Suprapubic skin (tissue), 4 donors: ENCODE measurements around the gene PDIA6.

Experiments
- EP300 ChIP-seq: sonication (generic); formaldehyde crosslinking; IDR thresholded peaks from one replicate; pipeline ENCODE4 v1.6.1; 2017; ENCODE audit warnings: antibody characterized with exemption
- POLR2A ChIP-seq, 2 donors: fragments of 450-650 bp; IDR thresholded peaks; one replicate each; pipeline ENCODE4 v1.6.1; 2017; ENCODE audit warnings: antibody characterized with exemption in 2 of 2, mild to moderate bottlenecking in 2 of 2, moderate library complexity in 2 of 2
- POLR2AphosphoS5 ChIP-seq, 3 donors: sonication (generic); formaldehyde crosslinking; IDR thresholded peaks; one replicate each; pipeline ENCODE4 v1.6.1; 2017; ENCODE audit warnings: antibody characterized with exemption in 3 of 3
- TF ChIP-seq, protein P1 (sequence below), 2 donors: fragments of 200-600 bp in 1 of 2; fragments of 450-650 bp in 1 of 2; sonication (generic) in 1 of 2; IDR thresholded peaks; one replicate each; pipeline ENCODE4 v1.5.1; 2016 to 2019; ENCODE audit warnings: antibody characterized with exemption in 2 of 2, mild to moderate bottlenecking in 1 of 2, moderate library complexity in 1 of 2

GRCh38 chr2:10781746-10782145, 30.8 kb downstream of the PDIA6 start:
- TF ChIP-seq, protein P1, sequence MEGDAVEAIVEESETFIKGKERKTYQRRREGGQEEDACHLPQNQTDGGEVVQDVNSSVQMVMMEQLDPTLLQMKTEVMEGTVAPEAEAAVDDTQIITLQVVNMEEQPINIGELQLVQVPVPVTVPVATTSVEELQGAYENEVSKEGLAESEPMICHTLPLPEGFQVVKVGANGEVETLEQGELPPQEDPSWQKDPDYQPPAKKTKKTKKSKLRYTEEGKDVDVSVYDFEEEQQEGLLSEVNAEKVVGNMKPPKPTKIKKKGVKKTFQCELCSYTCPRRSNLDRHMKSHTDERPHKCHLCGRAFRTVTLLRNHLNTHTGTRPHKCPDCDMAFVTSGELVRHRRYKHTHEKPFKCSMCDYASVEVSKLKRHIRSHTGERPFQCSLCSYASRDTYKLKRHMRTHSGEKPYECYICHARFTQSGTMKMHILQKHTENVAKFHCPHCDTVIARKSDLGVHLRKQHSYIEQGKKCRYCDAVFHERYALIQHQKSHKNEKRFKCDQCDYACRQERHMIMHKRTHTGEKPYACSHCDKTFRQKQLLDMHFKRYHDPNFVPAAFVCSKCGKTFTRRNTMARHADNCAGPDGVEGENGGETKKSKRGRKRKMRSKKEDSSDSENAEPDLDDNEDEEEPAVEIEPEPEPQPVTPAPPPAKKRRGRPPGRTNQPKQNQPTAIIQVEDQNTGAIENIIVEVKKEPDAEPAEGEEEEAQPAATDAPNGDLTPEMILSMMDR (IDR thresholded peaks at IDR 0.05), result no peak
- TF ChIP-seq POLR2AphosphoS5 (IDR thresholded peaks at IDR 0.05) (no peak), POLR2A (IDR thresholded peaks at IDR 0.05) (no peak), EP300 (no peak)
